Mucosa of rectum (tissue), 2 donors: ENCODE results near the gene C10orf53.
"Not testable (repeated sequence)": the region's sequence is repeated elsewhere in the genome, so short reads cannot be mapped to it uniquely, and the experiment has no call there.

Experiments used
- H3K27ac ChIP-seq, 2 donors: one replicate each; pipeline ENCODE4 v1.7.0; 2013; ENCODE audit warnings: inconsistent platforms in 2 of 2, low read depth in 2 of 2, low read length in 2 of 2
- H3K27me3 ChIP-seq, 2 donors: one replicate each; pipeline ENCODE4 v1.7.0; 2013; ENCODE audit warnings: low read length in 2 of 2; ENCODE audit not compliant: control insufficient read depth in 2 of 2, insufficient read depth in 2 of 2
- H3K36me3 ChIP-seq, 2 donors: one replicate each; pipeline ENCODE4 v1.7.0; 2013; ENCODE audit warnings: low read length in 2 of 2; ENCODE audit not compliant: control insufficient read depth in 2 of 2, insufficient read depth in 2 of 2
- H3K4me1 ChIP-seq, 2 donors: one replicate each; pipeline ENCODE4 v1.7.0; 2013; ENCODE audit warnings: low read length in 2 of 2, mild to moderate bottlenecking in 1 of 2; ENCODE audit not compliant: control insufficient read depth in 2 of 2, insufficient read depth in 2 of 2
- H3K4me3 ChIP-seq, 2 donors: one replicate each; pipeline ENCODE4 v1.7.0; 2013; ENCODE audit warnings: low read length in 2 of 2
- H3K9ac ChIP-seq, 2 donors: one replicate each; pipeline ENCODE4 v1.7.0; 2013; ENCODE audit warnings: low read length in 2 of 2, low read depth in 1 of 2, mild to moderate bottlenecking in 1 of 2
- H3K9me3 ChIP-seq, 2 donors: one replicate each; pipeline ENCODE4 v1.7.0; 2013; ENCODE audit warnings: low read length in 2 of 2; ENCODE audit not compliant: control insufficient read depth in 2 of 2
- donor health status: healthy.
- donor health status: Normal muscosa, but diverticular disease.

The C10orf53 gene

GRCh38 chr10:49707585-49707984 is 28.1 kb downstream of the C10orf53 start:
- no peaks in the 10 kb centered on the region for H3K9me3 ChIP-seq
- no peak overlapping the region for H3K27ac ChIP-seq
- no peak overlapping the region for H3K4me3 ChIP-seq
- H3K9ac ChIP-seq, result no peak overlapping the region
- no peaks in the 10 kb centered on the region for H3K27me3 ChIP-seq
- no peaks in the 10 kb centered on the region for H3K4me1 ChIP-seq
- no peaks in the 10 kb centered on the region for H3K36me3 ChIP-seq

GRCh38 chr10:49709934-49710333 is 30.5 kb downstream of the C10orf53 start:
- H3K4me1 ChIP-seq, result no peaks in the 10 kb centered on the region
- no peaks in the 10 kb centered on the region for H3K9me3 ChIP-seq
- no peaks in the 10 kb centered on the region for H3K27me3 ChIP-seq
- no peak overlapping the region for H3K9ac ChIP-seq
- no peak overlapping the region for H3K27ac ChIP-seq
- no peak overlapping the region for H3K4me3 ChIP-seq
- H3K36me3 ChIP-seq, result no peaks in the 10 kb centered on the region

- Histone ChIP-seq H3K27ac (no peak overlapping the region), H3K27me3 (no peaks in the 10 kb centered on the region), H3K9me3 (no peaks in the 10 kb centered on the region), H3K4me3 (no peak overlapping the region), H3K4me1 (no peaks in the 10 kb centered on the region), H3K9ac (no peak overlapping the region), H3K36me3 (no peaks in the 10 kb centered on the region)
These were observed 31.5 kb downstream of the C10orf53 start for GRCh38 chr10:49710966-49711365.

GRCh38 chr10:49711481-49711880 is 32.0 kb downstream of the C10orf53 start:
- no peaks in the 10 kb centered on the region for H3K4me1 ChIP-seq
- no peaks in the 10 kb centered on the region for H3K36me3 ChIP-seq
- no peaks in the 10 kb centered on the region for H3K27me3 ChIP-seq
- no peak overlapping the region for H3K4me3 ChIP-seq
- no peak overlapping the region for H3K27ac ChIP-seq
- H3K9me3 ChIP-seq, result no peaks in the 10 kb centered on the region
- H3K9ac ChIP-seq, result no peak overlapping the region

- Histone ChIP-seq H3K36me3 (no peaks in the 10 kb centered on the region), H3K27ac (no peak overlapping the region), H3K4me1 (no peaks in the 10 kb centered on the region), H3K27me3 (no peaks in the 10 kb centered on the region), H3K9ac (no peak overlapping the region), H3K9me3 (no peaks in the 10 kb centered on the region), H3K4me3 (no peak overlapping the region)
These were observed 33.8 kb downstream of the C10orf53 start for GRCh38 chr10:49713266-49713665.

- not testable (repeated sequence) for H3K27me3 ChIP-seq, H3K27ac ChIP-seq, H3K9me3 ChIP-seq, H3K4me1 ChIP-seq, H3K36me3 ChIP-seq, H3K4me3 ChIP-seq, H3K9ac ChIP-seq
These were observed 35.7 kb downstream of the C10orf53 start for GRCh38 chr10:49715157-49715556.

- no peak overlapping the region for H3K4me3 ChIP-seq
These were observed 47.1 kb downstream of the C10orf53 start for GRCh38 chr10:49726593-49726992.

GRCh38 chr10:49733866-49734265 is 54.4 kb downstream of the C10orf53 start:
- Histone ChIP-seq H3K9ac (no peak overlapping the region), H3K27ac (no peak overlapping the region), H3K27me3 (no peaks in the 10 kb centered on the region), H3K4me3 (no peak overlapping the region), H3K9me3 (no peaks in the 10 kb centered on the region), H3K36me3 (no peaks in the 10 kb centered on the region), H3K4me1 (peaks cover 0 to 2% of the 10 kb centered on the region in 2 donors)

More at GRCh38 chr10:49726593-49726992, 47.1 kb downstream of the C10orf53 start:
- Histone ChIP-seq H3K36me3 (no peaks in the 10 kb centered on the region), H3K9me3 (no peaks in the 10 kb centered on the region), H3K27ac (no peak overlapping the region), H3K27me3 (no peaks in the 10 kb centered on the region), H3K4me1 (no peaks in the 10 kb centered on the region), H3K9ac (no peak overlapping the region)

GRCh38 chr10:49734676-49735075 is 55.2 kb downstream of the C10orf53 start:
- Histone ChIP-seq H3K36me3 (no peaks in the 10 kb centered on the region), H3K4me3 (no peak overlapping the region), H3K4me1 (peaks cover 0 to 2% of the 10 kb centered on the region in 2 donors), H3K9ac (no peak overlapping the region), H3K27ac (no peak overlapping the region), H3K9me3 (no peaks in the 10 kb centered on the region), H3K27me3 (no peaks in the 10 kb centered on the region)

- Histone ChIP-seq H3K36me3 (no peaks in the 10 kb centered on the region), H3K9me3 (no peaks in the 10 kb centered on the region), H3K4me3 (no peak overlapping the region), H3K9ac (no peak overlapping the region), H3K27me3 (no peaks in the 10 kb centered on the region), H3K4me1 (peaks cover 0 to 2% of the 10 kb centered on the region in 2 donors), H3K27ac (no peak overlapping the region)
These were observed 55.7 kb downstream of the C10orf53 start for GRCh38 chr10:49735161-49735560.
